Neural cell (in vitro differentiated cells): ENCODE results near the gene INO80C. TPM values are rescaled to one million over a fixed set of nuclear protein-coding genes. Genes with fewer than 3 reads are reported as not detected.

Experiments used
- H2AFZ ChIP-seq: fragments of 200-600, 300-800 bp; sonication (generic), shearing (Covaris generic); 2 replicates; pipeline ENCODE4 v1.6.0; 2014; ENCODE audit warnings: low read depth, mild to moderate bottlenecking, antibody characterized with exemption, low read length, moderate library complexity
- H3F3A ChIP-seq: fragments of 200-600 bp; shearing (Covaris generic); 2 replicates; pipeline ENCODE4 v1.6.1; 2016; ENCODE audit warnings: mild to moderate bottlenecking, moderate library complexity, mixed read lengths, antibody characterized with exemption, low read length; ENCODE audit not compliant: insufficient read depth, poor library complexity, severe bottlenecking
- H3K27ac ChIP-seq: fragments of 200-600, 300-800 bp; sonication (generic), shearing (Covaris generic); 2 replicates; pipeline ENCODE4 v1.5.1; 2014; ENCODE audit warnings: mild to moderate bottlenecking, low read length, moderate library complexity
- H3K27me3 ChIP-seq: fragments of 300-800, 200-600 bp; sonication (generic), shearing (Covaris generic); 2 replicates; pipeline ENCODE4 v1.6.0; 2014; ENCODE audit warnings: mild to moderate bottlenecking, low read depth, low read length, moderate library complexity; ENCODE audit not compliant: insufficient read depth
- H3K36me3 ChIP-seq: fragments of 300-800, 200-600 bp; sonication (generic), shearing (Covaris generic); 2 replicates; pipeline ENCODE4 v1.5.1; 2014; ENCODE audit warnings: mild to moderate bottlenecking, antibody characterized with exemption, low read length, moderate library complexity; ENCODE audit not compliant: insufficient read depth
- H3K4me2 ChIP-seq: fragments of 300-800, 200-600 bp; sonication (generic), shearing (Covaris generic); 2 replicates; pipeline ENCODE4 v1.6.0; 2014; ENCODE audit warnings: mild to moderate bottlenecking, low read length
- H3K4me3 ChIP-seq: fragments of 300-800, 200-600 bp; sonication (generic), shearing (Covaris generic); 2 replicates; pipeline ENCODE4 v1.5.1; 2014; ENCODE audit warnings: mild to moderate bottlenecking, low read length, moderate library complexity
- H3K79me2 ChIP-seq: fragments of 200-600 bp; shearing (Covaris generic); replicated peaks from 2 replicates; pipeline ENCODE4 v1.6.0; 2014; ENCODE audit warnings: mild to moderate bottlenecking, low read length, moderate library complexity; ENCODE audit not compliant: insufficient read depth
- H3K9ac ChIP-seq: fragments of 300-800, 200-600 bp; sonication (generic), shearing (Covaris generic); 2 replicates; pipeline ENCODE4 v1.6.1; 2016; ENCODE audit warnings: mild to moderate bottlenecking, low read length, mixed read lengths
- H3K9me2 ChIP-seq: fragments of 200-600 bp; shearing (Covaris generic); 2 replicates; pipeline ENCODE4 v1.6.1; 2016; ENCODE audit warnings: mild to moderate bottlenecking, low read length, mixed read lengths; ENCODE audit not compliant: insufficient read depth
- H3K9me3 ChIP-seq: fragments of 200-600, 300-800 bp; sonication (generic), shearing (Covaris generic); 2 replicates; pipeline ENCODE4 v1.6.1; 2016; ENCODE audit warnings: mild to moderate bottlenecking, mixed run types, low read length, moderate library complexity, mixed read lengths
- H4K20me1 ChIP-seq: fragments of 200-600 bp; shearing (Covaris generic); 2 replicates; pipeline ENCODE4 v1.6.1; 2016; ENCODE audit warnings: mild to moderate bottlenecking, mixed run types; ENCODE audit not compliant: insufficient read depth
- CTCF ChIP-seq: fragments of 450-650 bp; IDR thresholded peaks from 2 replicates; pipeline ENCODE4 v1.5.1; 2014; ENCODE audit warnings: antibody characterized with exemption, mild to moderate bottlenecking, moderate library complexity; ENCODE audit not compliant: poor library complexity, severe bottlenecking
- EZH2 ChIP-seq: fragments of 200-600, 300-800 bp; shearing (Covaris generic), sonication (generic); IDR thresholded peaks from 2 replicates; pipeline ENCODE4 v1.6.1; 2014; ENCODE audit warnings: antibody characterized with exemption, low read length, borderline replicate concordance, mild to moderate bottlenecking; ENCODE audit not compliant: insufficient read depth, poor library complexity, severe bottlenecking
- MXI1 ChIP-seq: fragments of 450-650 bp; conservative IDR thresholded peaks from 2 replicates; pipeline ENCODE4 v1.6.1; 2014; ENCODE audit warnings: antibody characterized with exemption, mild to moderate bottlenecking; ENCODE audit not compliant: poor library complexity, severe bottlenecking
- POLR2AphosphoS5 ChIP-seq: IDR thresholded peaks from 2 replicates; pipeline ENCODE4 v1.6.1; 2012
- RAD21 ChIP-seq: fragments of 450-650 bp; conservative IDR thresholded peaks from 2 replicates; pipeline ENCODE4 v1.6.1; 2014; ENCODE audit warnings: antibody characterized with exemption, mild to moderate bottlenecking, moderate library complexity
- SMC3 ChIP-seq: fragments of 450-650 bp; conservative IDR thresholded peaks from 2 replicates; pipeline ENCODE4 v1.6.1; 2014; ENCODE audit warnings: antibody characterized with exemption, mild to moderate bottlenecking, moderate library complexity; ENCODE audit not compliant: poor library complexity
- TAF1 ChIP-seq: IDR thresholded peaks from 2 replicates; pipeline ENCODE4 v1.6.1; 2012; ENCODE audit warnings: low read depth
- polyA plus RNA-seq: library from polyadenylated mRNA; depleted of rRNA; stranded (reverse); fragments of >200 nt; gene quantifications from 2 replicates; pipeline ENCODE4 v1.2.3, GENCODE V29; 2014

INO80C gene
- polyA plus RNA-seq, 1 donor from 2014 or later = 30.5 TPM

- Histone ChIP-seq H3K27me3 (no peaks in the 10 kb centered on the region), H3K9me3 (no peaks in the 10 kb centered on the region), H3K27ac (no peak overlapping the region), H3K36me3 (no peaks in the 10 kb centered on the region), H4K20me1 (no peaks in the 10 kb centered on the region), H3K9ac (no peak overlapping the region), H3F3A (no peaks in the 10 kb centered on the region), H2AFZ (no peak overlapping the region), H3K4me2 (no peak overlapping the region), H3K9me2 (no peaks in the 10 kb centered on the region), H3K4me3 (peak overlapping the region; percentile 23), H3K79me2 (no peaks in the 10 kb centered on the region)
- TF ChIP-seq CTCF (no peak), MXI1 (peak; percentile 23)
Measured at GRCh38 chr18:35478520-35479435, 19.0 kb downstream of the INO80C start.

- no peak overlapping the region for H3K9ac ChIP-seq
- H2AFZ ChIP-seq = no peak overlapping the region
- H3K36me3 ChIP-seq = no peaks in the 10 kb centered on the region
- H3K27ac ChIP-seq = no peak overlapping the region
- no peaks in the 10 kb centered on the region for H3F3A ChIP-seq
- H3K4me2 ChIP-seq = no peak overlapping the region
- H3K79me2 ChIP-seq = no peaks in the 10 kb centered on the region
- H3K4me3 ChIP-seq = no peak overlapping the region
- no peaks in the 10 kb centered on the region for H4K20me1 ChIP-seq
- no peaks in the 10 kb centered on the region for H3K9me2 ChIP-seq
- TF ChIP-seq SMC3 = no peak
- TF ChIP-seq EZH2 = no peak
- TF ChIP-seq MXI1 = no peak
- H3K9me3 ChIP-seq = no peaks in the 10 kb centered on the region
- H3K27me3 ChIP-seq = no peaks in the 10 kb centered on the region
Measured at GRCh38 chr18:35477974-35478373, 19.8 kb downstream of the INO80C start.

- Histone ChIP-seq H3F3A (no peaks in the 10 kb centered on the region), H3K27me3 (no peaks in the 10 kb centered on the region), H2AFZ (no peak overlapping the region), H3K4me3 (no peak overlapping the region), H3K79me2 (no peaks in the 10 kb centered on the region), H3K9ac (no peak overlapping the region), H4K20me1 (no peaks in the 10 kb centered on the region), H3K9me2 (no peaks in the 10 kb centered on the region), H3K9me3 (no peaks in the 10 kb centered on the region), H3K27ac (no peak overlapping the region), H3K36me3 (no peaks in the 10 kb centered on the region), H3K4me2 (no peak overlapping the region)
- no peak for TF ChIP-seq POLR2AphosphoS5
- no peak for TF ChIP-seq TAF1
- no peak for TF ChIP-seq RAD21
- TF ChIP-seq CTCF = no peak
- TF ChIP-seq SMC3 = no peak
Measured at GRCh38 chr18:35477497-35477896, 20.3 kb downstream of the INO80C start.
